ENCODE measurements around the gene TLN1.

Gene TLN1

DNA sequence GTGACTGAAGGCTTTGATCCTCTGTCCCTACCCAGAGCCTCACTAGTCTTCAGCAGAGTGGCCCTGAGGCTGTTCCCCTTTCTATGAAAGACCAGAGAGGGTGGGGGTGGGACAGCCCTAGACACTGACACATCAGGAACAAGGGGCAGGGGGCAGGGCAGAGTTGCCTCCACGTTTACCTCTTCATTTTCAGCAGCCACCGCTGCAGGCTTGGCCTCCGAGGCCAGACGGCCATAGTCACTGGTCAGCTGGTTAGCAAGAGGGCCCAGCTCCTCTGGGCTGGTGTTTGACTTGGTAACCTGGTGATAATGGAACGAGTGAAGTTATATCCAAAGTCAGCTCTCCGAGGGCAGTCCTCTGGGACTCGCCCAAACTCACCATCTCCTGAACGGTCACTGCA, 26.6 kb downstream of the TLN1 start:
- no peak for DNase-seq

GRCh38 chr9:35703906-35704672, 27.9 kb downstream of the TLN1 start:
- no peak for DNase-seq

DNA sequence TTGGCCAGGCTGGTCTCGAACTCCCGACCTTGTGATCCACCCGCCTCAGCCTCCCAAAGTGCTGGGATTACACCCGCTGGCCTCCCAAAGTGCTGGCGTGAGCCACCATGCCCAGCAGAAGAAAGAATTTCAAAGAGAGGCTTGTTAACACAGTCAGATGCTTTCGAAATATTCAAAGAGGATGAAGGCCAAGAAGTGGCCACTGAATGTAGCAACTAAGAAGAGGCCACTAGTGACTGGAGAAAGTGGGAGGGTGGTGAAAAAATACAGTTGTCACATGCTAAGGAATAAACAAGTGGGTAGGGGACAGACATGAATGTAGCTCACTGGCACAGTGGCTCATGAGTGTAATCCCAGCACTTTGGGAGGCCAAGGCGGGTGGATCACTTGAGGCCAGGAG, 29.3 kb downstream of the TLN1 start:
- no peak for DNase-seq

GRCh38 chr9:35700942-35701341, 31.1 kb downstream of the TLN1 start:
- no peak for DNase-seq

DNA sequence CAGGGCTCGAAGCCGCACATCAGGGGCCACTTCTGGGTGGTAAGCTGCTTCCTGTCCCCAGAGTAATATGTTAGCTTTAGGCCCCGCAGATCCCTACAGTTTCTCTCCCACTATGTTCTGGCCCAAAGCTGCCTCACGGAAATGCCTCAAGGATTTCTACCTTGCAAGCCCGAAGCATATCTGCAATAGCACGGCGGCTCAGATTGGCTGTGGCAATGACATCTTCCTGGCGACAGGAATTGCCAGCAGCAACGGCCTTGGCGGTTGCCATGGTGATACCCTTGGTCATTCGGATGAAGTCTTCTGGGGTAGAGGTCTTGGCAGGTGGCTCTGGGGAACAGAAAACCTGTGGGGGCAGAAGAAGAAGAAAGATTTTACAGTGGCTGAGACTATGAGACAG, 32.0 kb downstream of the TLN1 start:
- DNase-seq, result no peak

GRCh38 chr9:35698231-35698630, 33.8 kb downstream of the TLN1 start:
- no peak for DNase-seq

- DNase-seq, result no peak
Measured at GRCh38 chr9:35697486-35697885, 34.5 kb downstream of the TLN1 start.

GRCh38 chr9:35696520-35697215, 35.3 kb downstream of the TLN1 start:
- DNase-seq, result peak; percentile 49

DNA sequence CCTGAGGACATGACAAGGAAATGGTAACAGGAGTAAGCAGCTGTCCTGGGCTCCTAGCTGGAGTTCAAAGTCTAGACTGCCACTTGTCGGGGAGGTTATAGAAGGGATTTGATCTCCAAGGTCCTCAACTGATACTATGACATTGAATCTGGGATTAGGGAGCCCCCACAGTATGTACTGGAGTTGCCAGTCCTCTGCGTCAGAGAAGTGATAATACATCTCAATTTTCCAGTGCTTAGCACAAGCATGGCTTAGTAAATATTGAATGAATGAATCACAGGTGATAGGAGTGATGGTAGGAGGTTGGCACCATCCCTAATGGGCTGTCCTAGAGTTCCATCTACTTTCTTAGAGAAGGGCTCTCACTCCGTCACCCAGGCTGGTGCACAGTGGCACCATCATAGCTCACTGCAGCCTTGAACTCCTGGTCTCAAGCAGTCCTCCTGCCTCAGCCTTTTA, 36.0 kb downstream of the TLN1 start:
- DNase-seq, result no peak

- no peak for DNase-seq
Measured at GRCh38 chr9:35691757-35692301, 40.2 kb downstream of the TLN1 start.

GRCh38 chr9:35691334-35691650, 40.7 kb downstream of the TLN1 start:
- DNase-seq, result no peak

GRCh38 chr9:35690614-35691333, 41.2 kb downstream of the TLN1 start:
- peak; percentile 79 for DNase-seq

GRCh38 chr9:35690294-35690613, 41.7 kb downstream of the TLN1 start:
- no peak for DNase-seq

DNA sequence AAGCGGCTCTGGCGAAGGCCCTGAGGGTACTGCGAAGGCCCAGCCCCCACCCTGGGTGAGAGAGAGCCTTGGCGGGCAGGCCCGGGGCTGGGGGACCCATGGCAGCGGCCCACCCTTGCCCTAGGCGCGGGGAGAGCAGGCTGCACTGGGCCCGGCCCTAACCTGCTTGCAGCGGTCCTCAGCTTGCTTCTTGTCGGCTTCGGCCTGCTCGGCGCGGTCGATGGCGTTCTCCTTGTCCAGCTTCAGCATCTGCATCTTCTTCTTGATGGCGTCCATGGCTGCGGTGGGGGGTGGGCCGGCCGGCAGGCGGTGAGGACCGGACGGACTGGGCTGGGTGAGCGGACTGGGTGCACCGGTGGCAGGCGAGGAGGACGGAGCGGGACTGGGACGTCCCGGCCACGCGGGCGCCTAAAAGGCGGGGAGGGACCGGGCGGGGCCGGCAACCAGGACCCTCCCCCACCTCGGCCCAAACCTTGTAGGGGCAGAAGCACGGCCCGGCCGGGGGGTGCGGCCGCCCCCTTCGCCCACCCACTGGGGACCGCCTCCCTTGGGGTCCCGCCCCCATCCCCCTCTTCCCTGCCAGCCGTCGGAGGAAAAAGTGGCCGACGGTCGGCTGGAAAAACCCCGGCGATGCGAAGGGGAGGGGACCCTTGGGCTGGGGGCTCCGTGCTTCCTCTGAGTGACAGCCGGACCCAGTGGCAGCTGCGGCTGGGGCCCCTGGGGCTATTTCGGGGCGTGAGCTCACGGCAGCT, 42.3 kb downstream of the TLN1 start, which contains the start of gene TPM2:
Gene TPM2 (minus strand): TSS at position 384 of the 752 bp plus-strand sequence. CDS start 108 bp downstream, at position 276.
- DNase-seq, result peak; percentile 92

- peak; percentile 82 for DNase-seq
Measured at GRCh38 chr9:35688558-35689541, 43.1 kb downstream of the TLN1 start.

- no peak for DNase-seq
Measured at GRCh38 chr9:35687972-35688557, 43.9 kb downstream of the TLN1 start.

DNA sequence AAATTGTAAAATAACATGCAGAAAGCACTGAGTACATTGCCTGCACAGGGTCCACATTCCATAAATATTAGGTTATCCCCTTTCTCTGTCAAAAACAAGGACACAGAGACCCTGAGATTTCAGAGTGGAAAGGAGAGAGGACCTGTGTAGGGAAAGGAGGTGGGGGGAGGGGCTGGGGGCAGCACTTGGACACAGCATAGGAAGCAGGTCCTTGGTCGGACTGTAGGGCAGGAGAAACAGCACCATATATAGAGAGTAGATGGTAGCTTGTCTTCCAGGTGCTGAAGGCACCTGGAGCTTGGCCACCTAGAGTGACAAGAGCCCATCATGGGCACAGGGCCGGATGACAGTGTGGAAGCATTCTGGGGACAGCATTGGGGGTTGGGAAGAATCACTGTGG, 44.7 kb downstream of the TLN1 start:
- DNase-seq, result no peak

DNA sequence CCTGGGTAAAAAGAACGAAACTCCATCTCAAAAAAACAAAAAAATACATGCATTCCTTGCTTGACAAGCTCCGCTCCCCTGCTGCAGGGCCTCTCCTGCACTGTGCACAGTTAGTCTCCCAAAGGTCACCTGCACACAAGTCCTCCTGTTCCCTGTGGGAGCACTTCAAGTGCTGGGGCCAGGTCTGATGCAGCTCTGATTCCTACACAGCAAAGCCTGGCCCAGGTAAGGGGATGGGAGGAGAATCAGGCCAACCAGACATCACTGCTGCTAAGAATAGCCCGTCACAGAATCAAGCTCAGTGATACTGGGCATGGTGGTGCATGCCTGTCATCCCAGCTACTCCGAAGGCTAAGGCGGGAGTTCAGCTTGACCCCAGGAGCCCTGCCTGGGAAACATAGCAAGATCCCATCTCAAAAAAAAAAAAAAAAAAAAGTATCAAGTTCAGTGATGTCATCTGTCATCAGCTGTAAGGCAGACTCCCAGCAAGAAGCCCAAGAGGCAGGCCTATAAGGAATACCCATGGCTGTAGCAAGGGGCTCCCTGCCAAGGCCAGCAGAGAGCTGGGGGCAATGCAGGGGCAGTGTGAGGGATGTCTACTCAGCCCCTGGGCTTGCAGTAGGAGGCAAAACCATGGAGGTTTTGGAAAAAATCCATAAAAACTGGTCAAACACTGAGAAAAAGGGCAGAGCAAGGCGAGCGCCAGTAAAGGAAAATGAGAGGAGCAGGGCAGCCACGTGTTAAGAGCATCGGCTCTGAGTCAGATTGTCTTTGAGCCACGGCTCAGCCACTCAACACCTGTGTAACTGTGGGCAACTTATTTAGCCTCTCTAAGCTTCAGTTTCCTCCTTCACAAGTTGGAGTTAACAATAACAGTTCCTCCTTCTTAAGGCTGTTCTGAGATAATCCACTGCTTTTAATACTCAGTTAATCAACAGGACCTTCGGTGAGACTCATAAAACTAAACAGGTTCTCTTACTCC, 45.5 kb downstream of the TLN1 start:
- peak; percentile 50 for DNase-seq

DNA sequence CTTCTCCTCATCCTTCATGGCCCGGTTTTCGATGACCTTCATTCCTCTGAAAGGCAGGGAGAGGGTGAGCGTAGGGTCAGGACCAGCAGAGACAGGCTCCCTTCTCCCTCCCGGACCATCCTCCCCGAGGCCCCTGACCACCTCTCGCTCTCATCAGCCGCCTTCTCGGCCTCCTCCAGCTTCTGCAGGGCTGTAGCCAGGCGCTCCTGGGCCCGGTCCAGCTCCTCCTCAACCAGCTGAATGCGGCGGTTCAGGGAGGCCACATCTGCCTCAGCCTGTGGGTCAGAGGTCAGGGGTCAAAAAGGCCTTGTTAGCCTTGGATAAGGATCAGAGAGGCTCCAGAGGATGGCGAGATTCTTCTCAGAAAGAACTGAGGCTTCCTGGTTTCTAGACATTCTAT, 46.5 kb downstream of the TLN1 start:
- DNase-seq, result no peak

DNA sequence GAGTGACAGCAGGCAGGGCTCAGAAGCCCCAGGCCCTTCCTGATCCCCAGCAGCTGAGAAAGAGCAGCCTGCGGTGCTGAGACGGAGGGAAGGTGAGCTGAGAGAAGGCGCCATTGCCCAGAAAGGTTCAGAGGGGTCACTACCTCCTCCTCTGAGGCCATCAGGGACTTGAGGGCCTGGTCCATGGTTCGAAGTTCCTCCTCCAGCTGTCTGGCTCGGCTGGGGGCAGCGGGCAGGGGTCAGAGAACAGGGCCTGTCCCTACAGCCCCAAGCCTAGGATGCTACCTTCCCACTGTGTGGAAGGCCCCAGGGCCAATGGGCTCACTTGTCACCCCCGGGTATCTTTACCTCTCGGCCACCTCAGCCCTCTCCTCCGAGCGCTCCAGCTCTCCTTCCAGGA, 47.1 kb downstream of the TLN1 start:
- no peak for DNase-seq

Data from EL (cell line).